ENCODE results near the gene NIP7. TPM values are rescaled to one million over a fixed set of nuclear protein-coding genes. Genes with fewer than 3 reads are reported as not detected.

The NIP7 gene
- total and polyA plus RNA-seq, 2 experiments from 2014 or later: 30.4 to 47.4 TPM

GRCh38 chr16:69310653-69311532, 28.7 kb upstream of the NIP7 start, which contains the start of gene VPS4A (continued):
- TF ChIP-seq ZNF462 (CRISPR knock-in tag; IDR thresholded peaks at IDR 0.05): no peak
- TF ChIP-seq, protein P1, sequence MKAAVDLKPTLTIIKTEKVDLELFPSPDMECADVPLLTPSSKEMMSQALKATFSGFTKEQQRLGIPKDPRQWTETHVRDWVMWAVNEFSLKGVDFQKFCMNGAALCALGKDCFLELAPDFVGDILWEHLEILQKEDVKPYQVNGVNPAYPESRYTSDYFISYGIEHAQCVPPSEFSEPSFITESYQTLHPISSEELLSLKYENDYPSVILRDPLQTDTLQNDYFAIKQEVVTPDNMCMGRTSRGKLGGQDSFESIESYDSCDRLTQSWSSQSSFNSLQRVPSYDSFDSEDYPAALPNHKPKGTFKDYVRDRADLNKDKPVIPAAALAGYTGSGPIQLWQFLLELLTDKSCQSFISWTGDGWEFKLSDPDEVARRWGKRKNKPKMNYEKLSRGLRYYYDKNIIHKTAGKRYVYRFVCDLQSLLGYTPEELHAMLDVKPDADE (IDR thresholded peaks at IDR 0.05): no peak
- no peak for TF ChIP-seq CREB1 (CRISPR knock-in tag; IDR thresholded peaks at IDR 0.05; ENCODE audit: low read depth)

GRCh38 chr16:69311533-69312387, 27.8 kb upstream of the NIP7 start:
- H3K9me3 Mint-ChIP-seq: no peaks in the 10 kb centered on the region
- peak overlapping the region; percentile 98 for H3K4me3 Mint-ChIP-seq
- peaks cover 18% of the 10 kb centered on the region for H4K20me1 ChIP-seq (replicated peaks; ENCODE audit: insufficient read depth)
- H3K4me1 Mint-ChIP-seq: peaks cover 5% of the 10 kb centered on the region
- H3K27me3 ChIP-seq (ENCODE audit: insufficient read depth): no peaks in the 10 kb centered on the region
- DNase-seq (ENCODE audit: low spot score): peak; percentile 75
- H3K4me2 ChIP-seq: peak overlapping the region; percentile 92
- peak overlapping the region; percentile 49; the same call in 1 of the 2 replicates for H3K27ac Mint-ChIP-seq
- H3K36me3 Mint-ChIP-seq (ENCODE audit: low read depth): peaks cover 20% of the 10 kb centered on the region
- peak overlapping the region; percentile 89 for H3K4me3 ChIP-seq
- no peaks in the 10 kb centered on the region for H3K9me2 ChIP-seq (ENCODE audit: insufficient read depth)
- H3K79me2 ChIP-seq (replicated peaks; ENCODE audit: insufficient read depth): peaks cover 26% of the 10 kb centered on the region
- 0 out of 2 replicates have a peak, but pooled peaks cover 3% of the 10 kb centered on the region for H3K4me1 ChIP-seq (ENCODE audit: insufficient read depth)
- no peaks in the 10 kb centered on the region; the same call in 1 of the 2 replicates for H3K36me3 ChIP-seq (ENCODE audit: insufficient read depth)
- H3F3A ChIP-seq (replicated peaks; ENCODE audit: low read depth): peaks cover 5% of the 10 kb centered on the region; the same call in 1 of the 2 replicates
- peak overlapping the region; percentile 80 for H2AFZ ChIP-seq
- no peak overlapping the region for H3K27ac ChIP-seq (ENCODE audit: low read depth)
- peak; percentile 70 for ATAC-seq
- H3K27me3 Mint-ChIP-seq (ENCODE audit: insufficient read depth, low read depth, poor library complexity): peaks cover 11% of the 10 kb centered on the region
- TF ChIP-seq STAT1 (IDR thresholded peaks at IDR 0.05; ENCODE audit: unreplicated experiment) (no peak), ZNF331 (CRISPR knock-in tag; IDR thresholded peaks at IDR 0.05; ENCODE audit: low read depth) (no peak)
